Measurements from ENCODE around the gene PIP5K1C.

PIP5K1C gene

GRCh38 chr19:3694361-3695123 is 5.7 kb downstream of the PIP5K1C start:
- no peak for DNase-seq

GRCh38 chr19:3693025-3693925 is 7.0 kb downstream of the PIP5K1C start:
- no peak for DNase-seq

- peak; percentile 41 for DNase-seq
Measured at GRCh38 chr19:3692141-3693024, 7.9 kb downstream of the PIP5K1C start.

GRCh38 chr19:3691726-3692125 is 8.5 kb downstream of the PIP5K1C start:
- DNase-seq, result no peak

GRCh38 chr19:3691372-3691716 is 8.9 kb downstream of the PIP5K1C start:
- DNase-seq, result no peak

- no peak for DNase-seq
Measured at GRCh38 chr19:3690551-3691371, 9.5 kb downstream of the PIP5K1C start.

GRCh38 chr19:3687774-3688706 is 12.2 kb downstream of the PIP5K1C start:
- no peak for DNase-seq

- DNase-seq, result no peak
Measured at GRCh38 chr19:3687393-3687773, 12.9 kb downstream of the PIP5K1C start.

GRCh38 chr19:3684817-3685410 is 15.4 kb downstream of the PIP5K1C start:
- no peak for DNase-seq

GRCh38 chr19:3684054-3684816 is 16.0 kb downstream of the PIP5K1C start:
- no peak for DNase-seq

GRCh38 chr19:3683405-3684053 is 16.7 kb downstream of the PIP5K1C start:
- DNase-seq, result no peak

GRCh38 chr19:3682741-3683404 is 17.4 kb downstream of the PIP5K1C start:
- DNase-seq, result no peak

- no peak for DNase-seq
Measured at GRCh38 chr19:3682286-3682685, 18.0 kb downstream of the PIP5K1C start.

- no peak for DNase-seq
Measured at GRCh38 chr19:3680939-3681338, 19.3 kb downstream of the PIP5K1C start.

- DNase-seq, result no peak
Measured at GRCh38 chr19:3679581-3679980, 20.7 kb downstream of the PIP5K1C start.

- no peak for DNase-seq
Measured at GRCh38 chr19:3679138-3679537, 21.1 kb downstream of the PIP5K1C start.

- no peak for DNase-seq
Measured at GRCh38 chr19:3678188-3678587, 22.1 kb downstream of the PIP5K1C start.

- no peak for DNase-seq
Measured at GRCh38 chr19:3674784-3675543, 25.3 kb downstream of the PIP5K1C start.
